Measurements from ENCODE around the gene ALCAM.

Gene ALCAM

GRCh38 chr3:105415951-105416350 lies 49.2 kb downstream of the ALCAM start:
- no peaks in the 10 kb centered on the region for H3K36me3 ChIP-seq (ENCODE audit: insufficient read depth, low read length)
- H3K9me3 ChIP-seq (ENCODE audit: control insufficient read depth, insufficient read depth, low read length): no peaks in the 10 kb centered on the region
- no peak overlapping the region for H3K9ac ChIP-seq (ENCODE audit: low read depth, low read length)
- no peaks in the 10 kb centered on the region for H3K4me1 ChIP-seq (ENCODE audit: insufficient read depth, low read length)

GRCh38 chr3:105417525-105418289 lies 51.0 kb downstream of the ALCAM start:
- no peaks in the 10 kb centered on the region for H3K9me3 ChIP-seq (ENCODE audit: control insufficient read depth, insufficient read depth, low read length)
- no peaks in the 10 kb centered on the region for H3K4me1 ChIP-seq (ENCODE audit: insufficient read depth, low read length)
- no peak overlapping the region for H3K9ac ChIP-seq (ENCODE audit: low read depth, low read length)
- no peaks in the 10 kb centered on the region for H3K36me3 ChIP-seq (ENCODE audit: insufficient read depth, low read length)

- no peaks in the 10 kb centered on the region for H3K9me3 ChIP-seq (ENCODE audit: control insufficient read depth, insufficient read depth, low read length)
- no peak overlapping the region for H3K9ac ChIP-seq (ENCODE audit: low read depth, low read length)
- H3K36me3 ChIP-seq (ENCODE audit: insufficient read depth, low read length): no peaks in the 10 kb centered on the region
- H3K4me1 ChIP-seq (ENCODE audit: insufficient read depth, low read length): peaks cover 20% of the 10 kb centered on the region
These were observed 55.9 kb downstream of the ALCAM start for GRCh38 chr3:105422645-105423044.

GRCh38 chr3:105423397-105423796 lies 56.7 kb downstream of the ALCAM start:
- no peaks in the 10 kb centered on the region for H3K9me3 ChIP-seq (ENCODE audit: control insufficient read depth, insufficient read depth, low read length)
- no peaks in the 10 kb centered on the region for H3K36me3 ChIP-seq (ENCODE audit: insufficient read depth, low read length)
- H3K4me1 ChIP-seq (ENCODE audit: insufficient read depth, low read length): peaks cover 20% of the 10 kb centered on the region
- H3K9ac ChIP-seq (ENCODE audit: low read depth, low read length): no peak overlapping the region

- no peak overlapping the region for H3K9ac ChIP-seq (ENCODE audit: low read depth, low read length)
- H3K4me1 ChIP-seq (ENCODE audit: insufficient read depth, low read length): peaks cover 24% of the 10 kb centered on the region
- H3K9me3 ChIP-seq (ENCODE audit: control insufficient read depth, insufficient read depth, low read length): no peaks in the 10 kb centered on the region
These were observed 57.9 kb downstream of the ALCAM start for GRCh38 chr3:105424412-105425152.

GRCh38 chr3:105425153-105425502 lies 58.4 kb downstream of the ALCAM start:
- no peak overlapping the region for H3K9ac ChIP-seq (ENCODE audit: low read depth, low read length)
- H3K36me3 ChIP-seq (ENCODE audit: insufficient read depth, low read length): no peaks in the 10 kb centered on the region
- no peaks in the 10 kb centered on the region for H3K9me3 ChIP-seq (ENCODE audit: control insufficient read depth, insufficient read depth, low read length)
- H3K4me1 ChIP-seq (ENCODE audit: insufficient read depth, low read length): peaks cover 24% of the 10 kb centered on the region

More at GRCh38 chr3:105424412-105425152, 57.9 kb downstream of the ALCAM start:
- H3K36me3 ChIP-seq (ENCODE audit: insufficient read depth, low read length): no peaks in the 10 kb centered on the region

GRCh38 chr3:105427332-105427731 lies 60.6 kb downstream of the ALCAM start:
- peaks cover 24% of the 10 kb centered on the region for H3K4me1 ChIP-seq (ENCODE audit: insufficient read depth, low read length)
- H3K9me3 ChIP-seq (ENCODE audit: control insufficient read depth, insufficient read depth, low read length): no peaks in the 10 kb centered on the region
- no peak overlapping the region for H3K9ac ChIP-seq (ENCODE audit: low read depth, low read length)
- H3K36me3 ChIP-seq (ENCODE audit: insufficient read depth, low read length): no peaks in the 10 kb centered on the region

- H3K9ac ChIP-seq (ENCODE audit: low read depth, low read length): no peak overlapping the region
- peaks cover 24% of the 10 kb centered on the region for H3K4me1 ChIP-seq (ENCODE audit: insufficient read depth, low read length)
- H3K36me3 ChIP-seq (ENCODE audit: insufficient read depth, low read length): no peaks in the 10 kb centered on the region
- H3K9me3 ChIP-seq (ENCODE audit: control insufficient read depth, insufficient read depth, low read length): no peaks in the 10 kb centered on the region
These were observed 62.5 kb downstream of the ALCAM start for GRCh38 chr3:105429034-105429762.

GRCh38 chr3:105430455-105430854 lies 63.7 kb downstream of the ALCAM start:
- no peak overlapping the region for H3K9ac ChIP-seq (ENCODE audit: low read depth, low read length)
- peaks cover 21% of the 10 kb centered on the region for H3K4me1 ChIP-seq (ENCODE audit: insufficient read depth, low read length)
- no peaks in the 10 kb centered on the region for H3K36me3 ChIP-seq (ENCODE audit: insufficient read depth, low read length)
- no peaks in the 10 kb centered on the region for H3K9me3 ChIP-seq (ENCODE audit: control insufficient read depth, insufficient read depth, low read length)

- Histone ChIP-seq H3K4me1 (ENCODE audit: insufficient read depth, low read length) (peaks cover 17% of the 10 kb centered on the region), H3K9ac (ENCODE audit: low read depth, low read length) (no peak overlapping the region), H3K36me3 (ENCODE audit: insufficient read depth, low read length) (no peaks in the 10 kb centered on the region), H3K9me3 (ENCODE audit: control insufficient read depth, insufficient read depth, low read length) (no peaks in the 10 kb centered on the region)
These were observed 64.5 kb downstream of the ALCAM start for GRCh38 chr3:105431200-105431599.

GRCh38 chr3:105435277-105435676 lies 68.6 kb downstream of the ALCAM start:
- no peak overlapping the region for H3K9ac ChIP-seq (ENCODE audit: low read depth, low read length)
- H3K36me3 ChIP-seq (ENCODE audit: insufficient read depth, low read length): no peaks in the 10 kb centered on the region
- no peaks in the 10 kb centered on the region for H3K9me3 ChIP-seq (ENCODE audit: control insufficient read depth, insufficient read depth, low read length)
- H3K4me1 ChIP-seq (ENCODE audit: insufficient read depth, low read length): no peaks in the 10 kb centered on the region

GRCh38 chr3:105436687-105437086 lies 70.0 kb downstream of the ALCAM start:
- Histone ChIP-seq H3K4me1 (ENCODE audit: insufficient read depth, low read length) (no peaks in the 10 kb centered on the region), H3K9ac (ENCODE audit: low read depth, low read length) (no peak overlapping the region), H3K36me3 (ENCODE audit: insufficient read depth, low read length) (no peaks in the 10 kb centered on the region), H3K9me3 (ENCODE audit: control insufficient read depth, insufficient read depth, low read length) (no peaks in the 10 kb centered on the region)

GRCh38 chr3:105440113-105440512 lies 73.4 kb downstream of the ALCAM start:
- H3K9me3 ChIP-seq (ENCODE audit: control insufficient read depth, insufficient read depth, low read length): no peaks in the 10 kb centered on the region
- H3K4me1 ChIP-seq (ENCODE audit: insufficient read depth, low read length): no peaks in the 10 kb centered on the region
- no peak overlapping the region for H3K9ac ChIP-seq (ENCODE audit: low read depth, low read length)
- H3K36me3 ChIP-seq (ENCODE audit: insufficient read depth, low read length): no peaks in the 10 kb centered on the region

GRCh38 chr3:105444725-105445124 lies 78.0 kb downstream of the ALCAM start:
- H3K36me3 ChIP-seq (ENCODE audit: insufficient read depth, low read length): no peaks in the 10 kb centered on the region; the same call in 1 of the 2 replicates
- no peaks in the 10 kb centered on the region for H3K9me3 ChIP-seq (ENCODE audit: control insufficient read depth, insufficient read depth, low read length)
- peaks cover 6% of the 10 kb centered on the region; the same call in 1 of the 2 replicates for H3K4me1 ChIP-seq (ENCODE audit: insufficient read depth, low read length)
- H3K9ac ChIP-seq (ENCODE audit: low read depth, low read length): no peak overlapping the region
